ENCODE data around the gene PRMT1. TPM values are rescaled to one million over a fixed set of nuclear protein-coding genes. Genes with fewer than 3 reads are reported as not detected.
A peak's percentile ranks its signal among the peaks of the same experiment; 100 is the strongest.

The PRMT1 gene
- total and polyA plus RNA-seq, 2 donors from 2014 or later: 119 to 131 TPM

DNA sequence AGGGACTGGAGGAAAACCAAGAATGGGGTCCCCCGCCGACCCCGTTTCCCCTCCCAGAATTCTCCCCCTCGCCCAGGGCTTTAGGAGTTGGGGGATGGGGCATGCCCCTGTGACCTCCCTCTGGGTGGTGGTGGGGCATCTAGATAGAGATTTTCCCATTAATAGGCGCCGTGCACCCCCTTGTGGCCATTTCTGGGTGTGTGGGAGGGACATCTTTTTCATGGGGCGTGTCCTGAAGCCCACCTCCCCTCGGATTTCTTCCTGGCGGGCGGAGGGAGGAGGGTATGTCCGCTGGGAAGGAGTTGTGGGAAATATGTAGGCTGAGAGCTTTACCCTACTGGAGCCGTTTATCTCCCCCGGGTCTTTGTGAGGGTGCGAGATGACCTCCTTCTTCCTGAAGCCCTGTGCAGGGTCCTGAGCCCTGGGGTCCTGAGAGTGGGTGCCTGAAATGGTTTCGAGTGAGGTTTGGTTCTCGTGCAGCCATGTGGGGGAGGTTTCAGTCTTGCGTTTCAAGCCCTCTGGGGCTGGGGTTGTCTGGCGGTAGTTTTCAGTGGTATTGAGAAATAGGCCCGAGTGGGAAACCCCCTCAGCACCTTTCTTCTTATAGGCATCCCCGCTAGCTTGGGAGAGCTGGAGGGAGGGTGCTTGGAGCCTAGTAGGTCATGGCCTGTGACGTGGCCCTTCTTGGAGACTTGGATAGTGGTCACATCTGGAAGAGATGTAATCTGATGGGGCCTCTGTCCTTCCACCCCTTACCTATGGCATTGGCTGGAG lies 1.0 kb downstream of the PRMT1 start:
- TF ChIP-seq, protein P1, sequence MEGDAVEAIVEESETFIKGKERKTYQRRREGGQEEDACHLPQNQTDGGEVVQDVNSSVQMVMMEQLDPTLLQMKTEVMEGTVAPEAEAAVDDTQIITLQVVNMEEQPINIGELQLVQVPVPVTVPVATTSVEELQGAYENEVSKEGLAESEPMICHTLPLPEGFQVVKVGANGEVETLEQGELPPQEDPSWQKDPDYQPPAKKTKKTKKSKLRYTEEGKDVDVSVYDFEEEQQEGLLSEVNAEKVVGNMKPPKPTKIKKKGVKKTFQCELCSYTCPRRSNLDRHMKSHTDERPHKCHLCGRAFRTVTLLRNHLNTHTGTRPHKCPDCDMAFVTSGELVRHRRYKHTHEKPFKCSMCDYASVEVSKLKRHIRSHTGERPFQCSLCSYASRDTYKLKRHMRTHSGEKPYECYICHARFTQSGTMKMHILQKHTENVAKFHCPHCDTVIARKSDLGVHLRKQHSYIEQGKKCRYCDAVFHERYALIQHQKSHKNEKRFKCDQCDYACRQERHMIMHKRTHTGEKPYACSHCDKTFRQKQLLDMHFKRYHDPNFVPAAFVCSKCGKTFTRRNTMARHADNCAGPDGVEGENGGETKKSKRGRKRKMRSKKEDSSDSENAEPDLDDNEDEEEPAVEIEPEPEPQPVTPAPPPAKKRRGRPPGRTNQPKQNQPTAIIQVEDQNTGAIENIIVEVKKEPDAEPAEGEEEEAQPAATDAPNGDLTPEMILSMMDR (IDR thresholded peaks at IDR 0.05; ENCODE audit: borderline replicate concordance, extremely low read depth, insufficient read depth): peak; percentile 54
- Histone ChIP-seq H3K4me1 (ENCODE audit: control insufficient read depth in 2 of 3, insufficient read depth in 2 of 3, low read depth in 1 of 3, low read length in 3 of 3) (peaks cover 0 to 17% (median 6%) of the 10 kb centered on the region in 3 donors), H3K27me3 (ENCODE audit: control insufficient read depth, insufficient read depth, low read length) (no peaks in the 10 kb centered on the region), H3K4me3 (ENCODE audit: low read length in 3 of 3) (peak overlapping the region; percentile 87 to 95 (median 90)), H3K9me3 (ENCODE audit: control insufficient read depth in 2 of 3, insufficient read depth in 1 of 3, low read length in 3 of 3) (no peaks in the 10 kb centered on the region), H3K27ac (ENCODE audit: low read depth in 2 of 2, low read length in 2 of 2) (peak overlapping the region; percentile 87 to 95), H3K9ac (ENCODE audit: low read length in 3 of 3) (peak overlapping the region; percentile 2 to 99 (median 20)), H3K36me3 (ENCODE audit: control insufficient read depth in 2 of 3, insufficient read depth in 3 of 3, low read length in 3 of 3) (peaks cover 0 to 9% (median 7%) of the 10 kb centered on the region in 3 donors)
- DNase-seq: peak in 4 of 5 donors; percentile 92 to 96 (median 95)
- intact Hi-C loops (cut with DNase I): no loop called here
- no peak for FAIRE-seq

- DNase-seq (peak in 1 of 5 donors; percentile 66), FAIRE-seq (no peak)
- H3K27me3 ChIP-seq (ENCODE audit: control insufficient read depth, insufficient read depth, low read length): no peaks in the 10 kb centered on the region
- H3K9ac ChIP-seq (ENCODE audit: low read length in 3 of 3): no peak overlapping the region
- no peaks in the 10 kb centered on the region for H3K9me3 ChIP-seq (ENCODE audit: control insufficient read depth in 2 of 3, insufficient read depth in 1 of 3, low read length in 3 of 3)
- H3K4me3 ChIP-seq (ENCODE audit: low read length in 3 of 3): no peak overlapping the region
- peaks cover 0 to 14% (median 12%) of the 10 kb centered on the region in 3 donors for H3K36me3 ChIP-seq (ENCODE audit: control insufficient read depth in 2 of 3, insufficient read depth in 3 of 3, low read length in 3 of 3)
- TF ChIP-seq, protein P1 (IDR thresholded peaks at IDR 0.05; ENCODE audit: borderline replicate concordance, extremely low read depth, insufficient read depth): no peak
- H3K4me1 ChIP-seq (ENCODE audit: control insufficient read depth in 2 of 3, insufficient read depth in 2 of 3, low read depth in 1 of 3, low read length in 3 of 3): peaks cover 0 to 17% (median 6%) of the 10 kb centered on the region in 3 donors
- no peak overlapping the region for H3K27ac ChIP-seq (ENCODE audit: low read depth in 2 of 2, low read length in 2 of 2)
- intact Hi-C loops (cut with DNase I): no loop called here
Observed at GRCh38 chr19:49678985-49679770, 2.1 kb downstream of the PRMT1 start.

DNA sequence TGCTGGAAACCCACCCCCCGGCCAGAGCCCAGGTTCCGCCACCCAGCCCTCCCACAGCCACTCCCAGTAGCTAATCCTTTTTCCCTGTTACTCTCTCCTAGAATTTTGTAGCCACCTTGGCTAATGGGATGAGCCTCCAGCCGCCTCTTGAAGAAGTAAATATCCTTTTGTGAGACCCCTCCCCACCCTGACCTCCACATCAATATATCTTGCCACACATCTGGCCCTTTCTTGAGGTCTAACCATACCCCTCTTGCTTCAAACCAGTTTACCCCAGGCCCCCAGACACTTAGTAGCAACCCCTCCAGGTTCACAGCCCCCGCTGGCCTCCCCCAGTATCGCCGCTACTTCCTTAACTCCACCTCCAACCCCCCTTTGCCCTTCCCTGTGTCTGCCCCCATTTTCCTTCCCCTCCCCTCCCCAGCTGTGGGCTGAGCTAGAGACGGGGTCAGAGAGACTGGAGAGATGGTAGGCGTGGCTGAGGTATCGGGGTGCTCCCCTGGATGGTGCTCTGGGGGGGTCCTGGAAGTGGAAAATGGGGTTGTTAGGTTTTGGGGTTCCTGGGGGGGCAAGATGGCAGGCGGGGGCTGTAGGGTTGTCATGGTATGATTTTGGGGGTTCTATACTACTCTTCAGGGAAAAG lies 2.8 kb downstream of the PRMT1 start:
- H3K27me3 ChIP-seq (ENCODE audit: control insufficient read depth, insufficient read depth, low read length): no peaks in the 10 kb centered on the region
- TF ChIP-seq, protein P1 (IDR thresholded peaks at IDR 0.05; ENCODE audit: borderline replicate concordance, extremely low read depth, insufficient read depth): no peak
- peaks cover 0 to 15% (median 13%) of the 10 kb centered on the region in 3 donors for H3K36me3 ChIP-seq (ENCODE audit: control insufficient read depth in 2 of 3, insufficient read depth in 3 of 3, low read length in 3 of 3)
- intact Hi-C loops (cut with DNase I): no loop called here
- no peak overlapping the region for H3K4me3 ChIP-seq (ENCODE audit: low read length in 3 of 3)
- no peak for FAIRE-seq
- DNase-seq: peak in 2 of 5 donors; percentile 35 to 76
- H3K27ac ChIP-seq (ENCODE audit: low read depth in 2 of 2, low read length in 2 of 2): no peak overlapping the region
- peak overlapping the region in 1 of 3 donors; percentile 10 for H3K9ac ChIP-seq (ENCODE audit: low read length in 3 of 3)
- H3K9me3 ChIP-seq (ENCODE audit: control insufficient read depth in 2 of 3, insufficient read depth in 1 of 3, low read length in 3 of 3): no peaks in the 10 kb centered on the region
- peaks cover 0 to 17% (median 6%) of the 10 kb centered on the region in 3 donors for H3K4me1 ChIP-seq (ENCODE audit: control insufficient read depth in 2 of 3, insufficient read depth in 2 of 3, low read depth in 1 of 3, low read length in 3 of 3)

All from kidney (tissue), 14 donors.